Measurements from ENCODE around the gene TMEM237.
"Not testable (repeated sequence)": the region's sequence is repeated elsewhere in the genome, so short reads cannot be mapped to it uniquely, and the experiment has no call there.

TMEM237 gene

GRCh38 chr2:201643216-201643890, at the start of gene TMEM237:
Gene TMEM237, minus strand, starts transcription at chr2:201643503. Its CDS starts 103 bp downstream, at chr2:201643400.
- DNase-seq: peak; percentile 36

- no peak for DNase-seq
Observed at GRCh38 chr2:201685156-201685555, 41.9 kb upstream of the TMEM237 start.

- DNase-seq: peak; percentile 16
Observed at GRCh38 chr2:201680743-201681142, 37.4 kb upstream of the TMEM237 start.

- no peak for DNase-seq
Observed at GRCh38 chr2:201678401-201678800, 35.1 kb upstream of the TMEM237 start.

- no peak for DNase-seq
Observed at GRCh38 chr2:201675454-201675853, 32.2 kb upstream of the TMEM237 start.

GRCh38 chr2:201674794-201675193, 31.5 kb upstream of the TMEM237 start:
- no peak for DNase-seq

- no peak for DNase-seq
Observed at GRCh38 chr2:201674298-201674697, 31.0 kb upstream of the TMEM237 start.

- no peak for DNase-seq
Observed at GRCh38 chr2:201673546-201673945, 30.2 kb upstream of the TMEM237 start.

GRCh38 chr2:201671205-201671604, 27.9 kb upstream of the TMEM237 start:
- DNase-seq: not testable (repeated sequence)

GRCh38 chr2:201669865-201670264, 26.6 kb upstream of the TMEM237 start:
- no peak for DNase-seq

- no peak for DNase-seq
Observed at GRCh38 chr2:201668402-201668910, 25.2 kb upstream of the TMEM237 start.

GRCh38 chr2:201664334-201664733, 21.0 kb upstream of the TMEM237 start:
- no peak for DNase-seq

GRCh38 chr2:201661366-201661765, 18.1 kb upstream of the TMEM237 start:
- no peak for DNase-seq

- no peak for DNase-seq
Observed at GRCh38 chr2:201660293-201660895, 17.1 kb upstream of the TMEM237 start.

- DNase-seq: no peak
Observed at GRCh38 chr2:201656740-201657139, 13.4 kb upstream of the TMEM237 start.

- no peak for DNase-seq
Observed at GRCh38 chr2:201656102-201656501, 12.8 kb upstream of the TMEM237 start.

GRCh38 chr2:201654616-201655384, 11.5 kb upstream of the TMEM237 start:
- DNase-seq: no peak

GRCh38 chr2:201653221-201653620, 9.9 kb upstream of the TMEM237 start:
- no peak for DNase-seq

- no peak for DNase-seq
Observed at GRCh38 chr2:201649442-201649841, 6.1 kb upstream of the TMEM237 start.

GRCh38 chr2:201647431-201647830, 4.1 kb upstream of the TMEM237 start:
- DNase-seq: no peak

GRCh38 chr2:201644001-201644400, 698 bp upstream of the TMEM237 start:
- DNase-seq: no peak

- DNase-seq: peak; percentile 82
Observed at GRCh38 chr2:201642579-201643215, 606 bp downstream of the TMEM237 start.

- no peak for DNase-seq
Observed at GRCh38 chr2:201642086-201642578, 1.2 kb downstream of the TMEM237 start.

Measured in stimulated activated CD4-positive, alpha-beta T cell treated with anti-CD3 and anti-CD28 coated beads, Interleukin-1b, Interleukin-23, amount 100 ng/mL, for 48 hours (primary cell).